SK-MEL-5 (cell line): ENCODE data around the gene WDR17. TPM values are rescaled to one million over a fixed set of nuclear protein-coding genes. Genes with fewer than 3 reads are reported as not detected.

ENCODE experiments used
- DNase-seq: peaks from one replicate; pipeline ENCODE4 v3.0.0-alpha.2; 2016; ENCODE audit warnings: low read depth, low spot score
- in situ Hi-C: cut with HindIII; loops from 2 replicates; pipeline ENCODE4 v1.10.0; 2016; ENCODE audit warnings: low sequenced_read_pairs, high pct_unique_total_duplicates, low pct_unique_long_range_greater_than_20kb
- polyA plus RNA-seq, 2 experiments: library from polyadenylated mRNA; depleted of rRNA; stranded (reverse); fragments of >200 nt; gene quantifications; 2 replicates each; pipeline ENCODE4 v1.2.3, GENCODE V29; 2015
- total RNA-seq: library from RNA; depleted of rRNA; stranded (reverse); fragments of >200 nt; shearing (Covaris generic); gene quantifications from 2 replicates; pipeline ENCODE4 v1.2.3, GENCODE V29; 2014; rRNA removed

The WDR17 gene
- total RNA-seq = 9.9 and 10.7 TPM in 2 replicates
- polyA plus RNA-seq (2015; cell fraction: cytosol; rRNA removed) = 8.1 and 12.5 TPM in 2 replicates
- 39.5 and 53.0 TPM in 2 replicates for polyA plus RNA-seq (2015; cell fraction: nucleus; rRNA removed)

DNA sequence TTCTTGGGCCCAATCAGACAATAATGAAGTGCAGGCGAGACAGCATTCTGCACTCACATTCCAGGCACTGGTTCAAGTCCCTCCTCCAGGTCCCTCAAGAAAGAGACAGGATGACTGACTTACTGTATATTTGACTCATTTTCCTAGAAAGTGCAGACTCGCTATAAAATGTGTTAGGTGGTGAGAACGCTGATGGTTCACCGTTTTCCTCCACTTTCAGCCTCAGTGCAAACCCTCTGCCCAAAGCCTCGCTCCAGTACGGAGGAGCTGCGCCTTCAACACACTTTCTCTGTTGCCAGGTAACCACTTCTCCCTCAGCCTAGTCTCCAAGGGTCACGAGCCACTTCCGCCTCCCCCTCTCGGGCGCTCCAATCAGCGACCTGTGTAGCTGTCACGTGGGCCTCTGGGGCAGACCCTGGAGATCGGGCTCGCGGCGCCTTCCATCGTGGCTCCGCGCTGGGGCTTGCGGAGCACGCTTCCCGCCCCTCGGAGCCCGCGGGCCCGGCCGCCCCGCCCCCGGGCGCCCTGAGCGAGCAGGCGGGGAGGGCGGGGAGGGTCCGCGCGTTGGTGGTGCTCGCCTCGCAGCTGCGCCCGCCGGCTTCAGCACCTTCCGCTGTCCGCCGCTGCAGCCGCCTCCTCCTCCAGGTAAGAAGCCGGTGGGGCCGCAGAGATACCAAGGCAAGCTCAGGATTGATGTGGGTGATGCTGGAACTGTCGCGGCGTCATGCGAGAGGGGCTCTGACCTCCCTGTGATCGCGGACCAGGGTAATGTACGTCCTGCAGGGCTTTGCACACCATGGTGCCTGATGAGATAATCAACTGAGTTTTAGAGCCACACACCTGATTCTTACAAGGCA, at the start of gene WDR17:
TSS of gene WDR17 (plus strand) at position 407 of the 857 bp plus-strand sequence. CDS start 45,740 bp downstream, outside the sequence.
- in situ Hi-C loops = no loop called here
- DNase-seq = peak; percentile 96

DNA sequence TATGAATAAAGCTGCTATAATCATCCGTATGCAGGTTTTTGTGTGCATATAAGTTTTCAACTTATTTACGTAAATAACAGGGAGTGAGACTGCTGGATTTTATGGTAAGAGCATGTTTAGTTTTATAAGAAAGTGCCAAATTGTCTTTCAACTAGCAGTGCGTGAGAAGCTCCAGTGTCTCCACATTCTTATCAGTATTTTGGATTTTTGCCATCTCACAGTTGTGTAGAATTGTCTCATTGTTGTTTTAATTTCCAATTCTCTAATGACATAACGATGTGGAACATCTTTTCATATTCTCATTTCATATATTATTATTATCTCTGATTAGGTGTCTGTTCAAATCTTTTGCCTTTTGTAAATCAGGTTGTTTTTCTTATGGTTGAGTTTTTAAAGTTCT, 49.0 kb upstream of the WDR17 start:
- in situ Hi-C loops = no loop called here
- DNase-seq = no peak

DNA sequence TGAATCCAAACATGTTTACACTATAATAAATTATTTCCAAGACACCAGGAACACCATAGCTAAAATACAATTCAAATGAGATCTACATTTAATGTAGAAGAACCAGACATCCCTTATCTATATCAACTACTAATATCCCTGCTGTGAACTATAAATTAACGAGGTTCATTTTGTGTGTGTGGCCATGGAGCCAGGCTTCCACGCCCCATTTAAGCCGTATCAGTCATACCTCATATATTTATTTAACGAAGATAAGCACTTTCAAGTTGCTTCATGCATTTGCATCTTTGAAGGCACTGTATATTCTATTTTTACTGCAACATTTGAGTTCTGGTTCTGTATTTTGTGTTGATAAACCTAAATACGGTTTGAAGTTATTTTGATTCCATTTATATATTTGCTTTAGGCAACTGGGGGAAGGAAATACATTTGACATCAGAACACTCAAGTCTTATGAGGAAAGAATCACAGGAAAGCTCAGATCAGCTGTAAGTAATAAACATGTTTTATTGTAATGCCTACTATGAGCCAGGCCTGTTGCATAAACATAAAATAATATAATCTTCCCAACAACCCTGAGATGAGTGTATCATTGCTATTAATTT, 45.1 kb upstream of the WDR17 start:
- no peak for DNase-seq
- in situ Hi-C loops = no loop called here

DNA sequence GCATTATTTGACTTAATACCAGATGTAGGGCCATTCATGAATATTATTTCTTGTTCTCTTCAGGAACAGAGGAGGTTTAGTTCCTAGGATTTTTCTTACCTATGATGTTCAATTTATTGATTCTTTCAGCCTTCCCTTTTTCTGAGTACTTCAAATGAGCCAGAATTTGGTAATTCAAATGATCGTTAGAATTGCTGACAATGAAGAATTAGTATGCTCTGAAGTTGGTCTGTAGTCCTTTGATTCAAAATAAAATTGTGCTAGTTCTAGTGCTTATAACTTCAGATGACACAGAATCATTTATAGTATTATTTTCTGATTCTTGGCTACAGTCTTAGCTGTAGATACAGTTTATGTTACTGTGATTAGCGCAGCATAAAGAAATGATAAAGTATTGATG, 35.2 kb upstream of the WDR17 start:
- DNase-seq = no peak
- in situ Hi-C loops = no loop called here

DNA sequence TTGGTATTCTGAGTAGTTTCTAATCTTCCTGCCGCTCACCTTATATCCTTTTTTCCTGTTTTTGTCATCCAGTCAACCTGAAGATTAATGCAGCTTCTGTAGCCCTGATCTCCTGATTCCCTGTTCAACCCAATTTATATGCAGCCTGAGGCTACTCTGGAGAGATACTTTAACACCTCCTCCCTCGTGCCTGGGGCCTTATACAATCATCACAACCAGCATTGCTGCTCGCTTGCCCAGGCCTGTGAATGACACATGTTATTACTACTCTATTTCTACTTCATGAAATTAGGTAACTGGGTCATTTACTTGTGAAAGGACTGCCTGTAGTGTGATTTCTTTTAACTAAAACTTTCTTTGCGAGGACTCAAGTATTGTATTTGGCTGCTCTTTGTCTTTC, 33.7 kb upstream of the WDR17 start:
- in situ Hi-C loops = no loop called here
- no peak for DNase-seq

DNA sequence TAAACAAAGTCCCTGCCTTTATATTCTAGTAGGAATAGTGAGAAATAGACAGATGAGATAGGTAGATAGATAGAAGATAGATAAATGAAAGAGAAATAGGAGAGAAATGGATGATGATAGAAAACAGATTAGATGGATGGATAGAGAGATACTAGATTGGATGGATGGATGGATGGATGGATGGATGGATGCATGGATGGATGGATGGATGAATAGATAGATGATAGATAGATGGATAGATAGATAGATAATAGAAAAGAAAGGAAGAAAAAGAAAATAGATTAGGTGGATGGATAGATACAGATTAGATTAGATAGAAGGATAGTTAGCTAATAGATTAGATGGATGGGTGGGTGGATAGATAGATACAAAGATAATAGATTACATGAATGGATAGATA, 33.2 kb upstream of the WDR17 start:
- DNase-seq = no peak
- in situ Hi-C loops = no loop called here

DNA sequence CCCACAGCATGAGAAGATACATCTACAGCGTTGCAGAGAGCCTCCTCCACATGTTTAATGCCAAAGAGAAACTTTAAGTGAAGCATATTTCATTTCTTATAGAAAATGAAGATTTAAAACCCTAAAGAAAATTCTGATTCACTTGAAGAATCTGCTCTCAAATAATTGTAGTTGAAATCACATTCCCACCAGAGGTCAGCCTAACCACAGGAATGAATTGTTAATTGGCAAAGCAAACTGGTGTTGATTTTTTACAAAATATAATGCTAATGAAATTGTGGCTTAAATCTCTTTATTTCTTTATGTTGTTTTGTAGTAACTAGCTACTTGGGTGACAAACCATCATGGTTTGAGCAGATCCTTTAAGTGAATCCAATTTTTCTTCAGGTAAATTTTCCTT, 31.1 kb upstream of the WDR17 start:
- in situ Hi-C loops = no loop called here
- peak; percentile 62 for DNase-seq

DNA sequence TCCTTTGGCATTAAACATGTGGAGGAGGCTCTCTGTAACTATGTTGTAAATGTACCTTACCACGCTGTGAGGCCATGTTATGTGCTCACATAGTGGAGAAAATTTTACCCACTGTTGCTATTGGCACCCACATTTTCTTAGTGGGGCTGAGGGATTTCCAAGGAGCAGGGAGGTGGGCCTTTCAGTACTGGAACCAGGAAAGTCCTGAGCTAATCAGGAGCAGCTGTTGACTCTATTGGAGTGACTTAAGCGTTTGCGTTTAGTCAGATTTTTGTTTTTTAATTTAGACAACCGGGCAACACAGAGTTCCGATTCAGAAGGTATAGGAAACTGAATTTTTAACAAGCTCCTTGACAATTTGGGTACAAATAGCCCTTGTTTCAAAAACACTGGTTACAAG, 30.7 kb upstream of the WDR17 start:
- in situ Hi-C loops = no loop called here
- DNase-seq = no peak

DNA sequence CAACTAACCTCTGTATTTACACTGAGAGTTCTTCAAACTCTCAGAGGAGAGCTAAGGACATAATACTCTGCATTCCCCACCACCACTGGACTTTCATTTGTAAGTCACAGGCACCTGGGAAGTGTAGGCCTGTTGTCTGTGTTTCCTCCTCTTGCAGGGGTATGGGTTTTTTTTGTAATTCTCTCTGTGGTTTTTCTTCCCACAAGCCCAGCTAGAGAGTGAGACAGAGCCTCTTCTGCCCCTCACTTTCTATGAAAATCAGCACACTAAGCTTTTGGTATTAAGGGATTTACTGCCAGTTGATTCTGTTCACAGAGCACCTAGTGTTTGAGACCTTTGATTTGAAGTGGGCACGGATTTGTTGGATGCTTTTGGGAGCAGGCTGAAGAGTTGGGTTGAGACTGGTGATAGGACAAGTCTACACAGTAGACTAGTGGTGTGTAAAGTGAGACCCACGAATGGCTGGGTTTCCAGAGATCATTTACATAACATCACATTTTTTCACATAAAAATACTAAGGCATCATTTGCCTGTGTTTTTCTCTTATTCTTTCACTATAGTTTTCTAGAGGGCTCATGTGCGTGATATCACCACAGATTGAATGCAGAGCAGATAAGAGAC, 28.9 kb upstream of the WDR17 start:
- DNase-seq = no peak
- in situ Hi-C loops = no loop called here

DNA sequence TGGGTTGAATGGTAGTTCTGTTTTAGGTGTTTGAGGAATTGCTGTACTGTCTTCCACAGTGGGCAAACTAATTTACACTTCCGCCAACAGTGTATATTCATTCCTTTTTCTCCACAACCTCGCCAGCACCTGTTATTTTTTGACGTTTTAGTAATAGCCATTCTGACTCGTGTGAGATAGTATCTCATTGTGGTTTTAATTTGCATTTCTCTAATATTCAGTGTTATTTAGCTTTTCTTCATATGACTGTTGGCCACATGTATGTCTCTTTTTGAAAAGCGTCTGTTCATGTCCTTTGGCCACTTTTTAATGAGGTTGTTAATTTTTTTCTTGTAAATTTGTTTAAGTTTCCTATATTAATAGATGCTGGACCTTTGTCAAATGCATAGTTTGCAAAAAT, 26.9 kb upstream of the WDR17 start:
- in situ Hi-C loops = no loop called here
- no peak for DNase-seq

DNA sequence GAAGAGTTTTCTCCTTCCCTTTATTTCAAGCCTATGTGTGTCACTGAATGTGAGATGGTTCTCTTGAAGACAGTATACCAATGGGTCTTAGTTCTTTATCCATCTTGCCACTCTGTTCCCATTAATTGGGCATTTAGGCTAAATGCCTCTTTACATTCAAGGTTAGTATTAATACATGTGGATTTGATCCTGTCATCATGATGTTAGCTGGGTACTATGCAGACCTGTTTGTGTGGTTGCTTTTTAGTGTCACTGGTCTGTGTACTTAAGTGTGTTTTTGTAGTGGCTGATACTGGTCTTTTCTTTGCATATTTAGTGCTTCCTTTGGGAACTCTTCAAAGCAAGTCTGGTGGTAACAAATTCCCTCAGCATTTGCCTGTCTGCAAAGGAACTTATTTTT, 23.4 kb upstream of the WDR17 start:
- in situ Hi-C loops = no loop called here
- no peak for DNase-seq

DNA sequence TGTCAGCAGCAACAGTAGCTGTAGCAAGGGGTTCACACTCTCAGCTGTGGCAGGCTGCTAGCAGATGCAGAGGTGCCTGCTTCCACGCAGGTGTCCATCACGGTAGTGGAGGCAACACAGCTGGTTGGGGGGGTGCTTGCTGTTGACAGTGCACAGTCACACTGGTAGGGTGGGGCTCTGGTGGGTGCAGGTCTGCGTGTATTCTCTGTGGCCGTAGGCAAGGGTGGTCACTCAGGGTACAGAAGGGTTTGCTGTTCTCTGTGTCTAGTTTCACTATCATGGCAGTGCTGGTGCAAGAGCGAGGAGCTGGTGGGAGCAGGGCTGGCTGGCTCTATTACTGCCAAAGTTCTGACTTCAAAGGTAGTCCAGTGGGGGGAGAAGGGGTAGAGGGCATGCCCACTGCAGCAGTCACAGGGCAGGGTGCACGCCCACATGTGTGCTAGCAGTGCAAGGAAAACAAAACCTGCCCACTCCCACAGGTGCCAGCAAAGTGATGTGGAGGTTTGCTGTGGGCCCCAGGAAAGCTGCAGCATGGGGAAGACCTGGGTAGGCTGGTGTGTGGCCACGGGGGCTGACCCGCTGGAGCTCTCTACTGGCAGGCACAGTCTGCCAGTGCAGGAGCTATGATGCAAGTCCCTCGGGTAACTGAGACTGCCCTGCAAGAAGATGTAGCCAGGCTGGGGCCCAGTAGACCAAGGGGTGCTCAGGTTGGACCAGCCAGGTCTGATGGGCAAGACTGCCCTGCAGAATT, 21.6 kb upstream of the WDR17 start:
- in situ Hi-C loops = no loop called here
- DNase-seq = no peak

DNA sequence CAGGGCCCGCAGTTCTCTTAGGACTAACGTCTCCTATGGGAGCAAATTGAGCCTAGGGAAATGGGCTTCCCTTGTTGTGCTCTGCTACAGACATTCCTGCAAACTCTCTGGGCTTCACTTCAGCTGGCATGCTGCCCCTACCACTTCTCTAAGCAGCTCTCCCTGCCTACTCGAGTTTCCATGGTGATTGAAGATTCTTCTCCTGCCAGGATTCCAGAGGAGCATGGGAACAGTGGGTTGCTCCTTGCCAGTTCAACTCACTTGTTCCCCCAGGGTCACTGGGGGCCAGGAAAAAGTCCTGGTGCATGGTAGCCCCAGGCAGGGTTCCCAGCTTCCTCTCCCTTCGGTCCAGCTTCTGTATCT, 21.1 kb upstream of the WDR17 start:
- no peak for DNase-seq

DNA sequence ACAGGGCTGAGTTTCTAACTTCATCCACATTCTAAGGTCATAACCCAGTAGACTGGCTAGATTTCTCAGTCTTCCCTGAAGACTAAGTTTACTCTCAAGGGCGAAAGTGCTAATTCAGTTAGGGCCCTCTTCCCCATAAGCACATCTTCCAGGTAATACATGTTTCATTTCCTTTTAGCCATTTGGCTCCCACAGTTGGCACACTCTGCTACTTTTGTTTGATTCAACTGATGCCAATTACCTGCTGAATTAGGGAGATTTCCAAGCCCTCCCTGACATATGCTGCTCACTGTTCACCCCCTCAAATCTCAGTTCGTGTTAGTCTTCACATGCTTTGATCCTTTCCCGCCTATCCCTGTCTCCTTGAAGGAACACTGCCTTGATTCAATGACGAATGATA, 17.0 kb upstream of the WDR17 start:
- in situ Hi-C loops = no loop called here
- DNase-seq = no peak

More for the DNA sequence above, 21.1 kb upstream of the WDR17 start:
- in situ Hi-C loops = no loop called here

DNA sequence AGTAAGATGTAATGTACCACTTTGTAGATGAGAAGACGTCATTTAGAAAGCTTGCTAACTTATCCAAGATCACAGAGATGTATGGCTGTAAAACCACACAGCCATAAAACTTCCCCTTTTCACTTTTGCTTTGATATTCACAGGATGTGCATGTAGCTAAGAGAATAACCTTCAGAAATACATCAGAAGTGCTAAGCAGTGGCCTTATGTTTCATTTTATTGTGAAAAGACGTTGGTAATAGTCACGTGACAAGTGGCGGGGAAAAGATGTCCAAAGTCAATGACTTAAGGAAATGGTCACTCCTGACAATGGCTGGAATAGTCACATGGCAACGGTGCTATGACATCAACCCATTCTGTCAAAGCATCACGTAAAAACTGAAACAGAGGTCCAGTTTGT, 12.9 kb upstream of the WDR17 start:
- in situ Hi-C loops = no loop called here

DNA sequence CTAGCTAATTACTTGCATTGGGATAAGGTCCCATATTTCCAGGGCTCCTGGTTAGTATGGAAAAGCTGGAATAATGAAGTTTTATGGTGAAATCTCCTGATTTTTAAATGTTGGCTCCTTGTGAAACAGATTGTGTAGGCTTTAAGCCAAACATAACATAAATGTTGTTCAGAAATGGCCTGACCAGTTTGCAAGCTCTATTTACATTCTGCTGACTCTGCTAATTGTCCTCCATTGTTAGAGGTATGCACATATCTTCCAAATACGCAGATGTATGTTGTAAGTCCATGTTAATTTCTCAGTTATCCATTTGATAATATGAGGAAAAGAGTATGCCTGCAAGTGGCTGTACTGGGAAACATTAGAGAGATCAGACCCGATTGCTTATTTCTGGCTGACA, 11.9 kb upstream of the WDR17 start:
- in situ Hi-C loops = no loop called here

More for the DNA sequence above, 12.9 kb upstream of the WDR17 start:
- no peak for DNase-seq

DNA sequence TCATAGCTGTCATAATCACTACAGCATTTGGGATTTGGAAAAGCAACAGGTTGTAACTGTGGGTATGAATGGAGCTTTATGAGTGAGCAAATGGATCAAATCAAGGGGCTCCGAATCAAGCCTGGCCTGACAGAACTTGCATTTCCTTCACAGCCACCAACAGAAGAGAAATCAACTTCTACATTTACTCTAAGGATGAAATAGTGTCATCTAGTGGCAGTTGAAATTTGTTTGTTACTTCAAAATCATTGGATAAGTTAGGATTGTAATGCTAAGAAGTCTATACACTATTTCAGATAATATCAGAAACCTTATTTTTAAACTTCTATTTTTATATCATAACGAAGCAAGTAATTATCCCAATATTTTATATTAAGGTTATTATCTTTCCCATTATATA, 10.7 kb upstream of the WDR17 start:
- DNase-seq = peak; percentile 57
- in situ Hi-C loops = no loop called here

More for the DNA sequence above, 11.9 kb upstream of the WDR17 start:
- no peak for DNase-seq

DNA sequence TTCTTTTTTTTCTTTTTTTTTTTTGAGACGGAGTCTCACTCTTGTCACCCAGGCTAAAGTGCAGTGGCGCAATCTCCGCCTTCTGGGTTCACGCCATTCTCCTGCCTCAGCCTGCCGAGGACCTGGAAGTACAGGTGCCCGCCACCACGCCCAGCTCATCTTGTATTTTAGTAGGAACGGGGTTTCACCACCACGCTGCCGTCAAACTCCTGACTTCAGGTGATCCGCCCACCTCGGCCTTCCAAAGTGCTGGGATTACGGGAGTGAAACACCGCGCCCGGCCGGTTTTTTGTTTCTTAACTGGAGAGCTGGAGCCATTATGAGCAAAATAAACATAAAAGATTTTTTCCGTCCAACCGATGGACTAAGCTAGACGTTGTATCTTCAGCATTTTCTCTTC, 1.9 kb upstream of the WDR17 start:
- in situ Hi-C loops = no loop called here

More for the DNA sequence above, 1.9 kb upstream of the WDR17 start:
- no peak for DNase-seq
